ENCODE results near the gene CAMSAP1.

- TF ChIP-seq CTCF (IDR thresholded peaks at IDR 0.05) (no peak), POLR2A (IDR thresholded peaks at IDR 0.05) (no peak)
Observed at GRCh38 chr9:135783540-135784245, 123.7 kb downstream of the CAMSAP1 start.
